ENCODE data around the gene SCARF2. TPM values are rescaled to one million over a fixed set of nuclear protein-coding genes. Genes with fewer than 3 reads are reported as not detected.
A peak's percentile ranks its signal among the peaks of the same experiment; 100 is the strongest.

The SCARF2 gene
- total and polyA plus RNA-seq, 7 donors: under 0.01 to 12.8 (median 6.4) TPM

DNA sequence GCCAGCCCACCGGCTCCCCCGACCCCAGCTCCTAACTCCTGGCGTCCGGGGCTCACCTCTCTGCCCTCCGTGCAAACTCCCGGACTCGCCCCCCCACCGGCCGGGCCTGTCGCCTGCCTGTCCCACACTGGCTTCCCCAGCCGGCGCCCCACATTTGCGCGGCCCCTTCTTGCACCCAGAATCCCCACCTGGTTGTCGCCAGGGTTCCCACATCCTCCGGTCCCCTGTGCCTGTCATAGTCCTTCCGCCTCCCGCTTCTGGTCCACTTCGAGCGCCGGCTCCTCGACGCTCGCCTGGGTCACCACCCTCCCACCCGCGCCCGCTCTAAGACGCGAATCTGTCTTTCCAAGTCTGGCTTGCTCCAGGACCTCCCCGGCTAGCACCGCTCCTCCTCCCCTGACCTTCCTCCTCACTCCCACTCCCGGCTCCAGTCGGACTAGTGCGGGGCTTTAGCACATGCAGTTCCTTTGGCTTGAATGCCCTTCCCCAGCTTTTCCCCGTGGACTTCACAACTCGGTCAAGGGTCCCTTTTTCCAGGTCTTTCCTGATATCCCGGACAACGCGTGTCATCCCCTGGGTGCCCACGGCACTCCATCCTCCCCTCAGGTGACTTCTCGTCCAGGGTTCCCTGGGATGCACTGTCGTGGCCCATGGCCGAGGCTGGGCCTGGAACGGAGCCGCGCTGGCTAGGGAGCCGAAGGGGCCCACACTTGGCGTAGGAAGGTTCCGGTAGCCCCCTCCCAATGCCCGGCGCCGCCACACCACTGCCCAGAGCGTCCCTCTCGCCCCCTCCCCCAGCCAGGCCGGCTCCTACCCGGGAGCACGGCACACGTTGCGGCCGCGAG lies 635 bp downstream of the SCARF2 start:
- WGBS, 2 donors: 2 to 3% methylated on average over 61 of the region's 61 CpGs
- no peaks in the 10 kb centered on the region for H3K9me3 ChIP-seq
- TF ChIP-seq POLR2AphosphoS5 (IDR thresholded peaks at IDR 0.05) (no peak), POLR2A (IDR thresholded peaks at IDR 0.05) (no peak), EP300 (IDR thresholded peaks at IDR 0.05) (no peak)
- TF ChIP-seq, protein P1, sequence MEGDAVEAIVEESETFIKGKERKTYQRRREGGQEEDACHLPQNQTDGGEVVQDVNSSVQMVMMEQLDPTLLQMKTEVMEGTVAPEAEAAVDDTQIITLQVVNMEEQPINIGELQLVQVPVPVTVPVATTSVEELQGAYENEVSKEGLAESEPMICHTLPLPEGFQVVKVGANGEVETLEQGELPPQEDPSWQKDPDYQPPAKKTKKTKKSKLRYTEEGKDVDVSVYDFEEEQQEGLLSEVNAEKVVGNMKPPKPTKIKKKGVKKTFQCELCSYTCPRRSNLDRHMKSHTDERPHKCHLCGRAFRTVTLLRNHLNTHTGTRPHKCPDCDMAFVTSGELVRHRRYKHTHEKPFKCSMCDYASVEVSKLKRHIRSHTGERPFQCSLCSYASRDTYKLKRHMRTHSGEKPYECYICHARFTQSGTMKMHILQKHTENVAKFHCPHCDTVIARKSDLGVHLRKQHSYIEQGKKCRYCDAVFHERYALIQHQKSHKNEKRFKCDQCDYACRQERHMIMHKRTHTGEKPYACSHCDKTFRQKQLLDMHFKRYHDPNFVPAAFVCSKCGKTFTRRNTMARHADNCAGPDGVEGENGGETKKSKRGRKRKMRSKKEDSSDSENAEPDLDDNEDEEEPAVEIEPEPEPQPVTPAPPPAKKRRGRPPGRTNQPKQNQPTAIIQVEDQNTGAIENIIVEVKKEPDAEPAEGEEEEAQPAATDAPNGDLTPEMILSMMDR (IDR thresholded peaks at IDR 0.05): no peak
- H3K36me3 ChIP-seq: peaks cover 0 to 6% (median 2%) of the 10 kb centered on the region in 4 donors
- H3K27me3 ChIP-seq: peaks cover 0 to 23% (median 3%) of the 10 kb centered on the region in 3 donors
- peak overlapping the region; percentile 49 to 58 (median 56) for H3K4me3 ChIP-seq
- intact Hi-C loops (cut with DNase I): loop anchor here (5.0 kb wide), 1 partner anchor 60 kb away; the partner anchor contains the start of gene KLHL22
- H3K4me1 ChIP-seq: peaks cover 0 to 41% (median 35%) of the 10 kb centered on the region in 4 donors
- DNase-seq: peak; percentile 72
- H3K27ac ChIP-seq: peak overlapping the region; percentile 73 to 91 (median 82)

DNA sequence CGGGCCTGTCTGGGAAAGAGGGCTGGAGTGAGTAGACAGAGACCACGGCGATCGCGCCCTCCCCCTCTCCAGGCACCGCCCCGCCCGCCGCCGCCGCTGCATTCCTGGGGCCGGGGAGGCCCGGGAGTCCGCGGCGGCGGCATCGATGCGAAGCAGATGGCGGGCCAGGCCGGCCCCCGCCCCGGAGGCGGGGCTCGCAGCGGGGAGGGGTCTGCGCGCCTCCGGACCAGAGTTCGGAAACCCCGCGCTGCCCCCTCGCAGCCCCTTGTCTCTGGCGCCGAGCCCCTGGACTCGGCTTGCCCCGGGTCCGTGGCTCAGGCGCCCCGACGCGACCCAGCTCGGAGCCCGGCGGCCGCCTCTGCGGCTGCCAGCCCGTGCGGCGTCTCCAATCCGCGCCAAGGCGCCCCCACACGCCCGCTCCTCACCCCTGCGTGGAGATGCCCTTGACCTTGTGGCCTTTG lies 1.3 kb downstream of the SCARF2 start:
- Histone ChIP-seq H3K27ac (peak overlapping the region; percentile 73 to 91 (median 82)), H3K27me3 (peaks cover 0 to 29% (median 8%) of the 10 kb centered on the region in 3 donors), H3K4me3 (peak overlapping the region; percentile 49 to 58 (median 56)), H3K4me1 (peaks cover 0 to 48% (median 40%) of the 10 kb centered on the region in 4 donors), H3K36me3 (peaks cover 0 to 2% (median 0%) of the 10 kb centered on the region in 4 donors), H3K9me3 (no peaks in the 10 kb centered on the region)
- DNase-seq: peak; percentile 73
- intact Hi-C loops (cut with DNase I): loop anchor here (5.0 kb wide), 1 partner anchor 61 kb away; the partner anchor contains the start of gene KLHL22
- WGBS, 2 donors: 1% methylated on average over 56 of the region's 56 CpGs
- TF ChIP-seq, protein P1 (IDR thresholded peaks at IDR 0.05): no peak
- TF ChIP-seq EP300 (IDR thresholded peaks at IDR 0.05) (no peak), POLR2AphosphoS5 (IDR thresholded peaks at IDR 0.05) (no peak), POLR2A (IDR thresholded peaks at IDR 0.05) (no peak)

DNA sequence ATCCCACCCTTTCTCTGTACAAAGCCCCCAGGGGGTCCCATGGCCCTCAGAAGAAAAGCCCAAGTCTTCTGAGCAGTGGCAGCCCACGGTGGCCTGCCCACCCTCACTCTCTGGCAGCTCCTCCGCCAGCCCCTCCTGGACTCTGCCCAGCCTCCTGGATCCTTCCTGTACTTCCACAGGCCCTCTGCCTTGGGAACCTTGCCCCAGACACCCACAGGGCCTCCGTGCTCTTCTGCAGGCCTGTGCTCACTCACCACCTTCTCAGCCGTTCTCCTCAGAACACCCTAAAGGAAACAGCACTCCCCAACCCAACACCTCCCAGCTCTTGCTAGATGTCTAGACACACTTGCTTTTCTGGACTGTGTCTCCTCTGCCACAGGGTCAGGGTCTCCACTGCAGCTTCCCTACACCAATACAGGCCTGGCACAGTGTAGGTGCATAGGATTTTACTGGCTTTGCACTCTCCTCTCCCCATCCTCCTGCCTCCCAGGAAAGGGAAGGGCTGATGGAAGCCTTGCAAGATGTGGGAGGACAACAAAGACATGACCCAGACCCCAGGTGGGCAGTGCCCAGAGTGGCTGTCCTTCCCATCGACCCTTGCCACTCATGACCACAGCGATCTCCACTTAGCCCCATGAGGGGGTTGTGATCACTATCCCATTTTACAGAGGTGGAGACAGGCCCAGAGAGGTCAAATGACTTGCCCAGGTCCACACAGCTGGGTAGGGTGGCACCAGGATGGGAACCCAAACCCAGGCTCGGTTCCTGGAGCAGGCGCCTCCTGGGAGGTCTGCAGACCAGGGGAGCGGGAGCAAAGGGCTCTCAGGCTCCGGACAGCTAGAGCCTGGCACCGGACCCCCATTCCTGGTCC lies 2.0 kb downstream of the SCARF2 start:
- TF ChIP-seq POLR2AphosphoS5 (IDR thresholded peaks at IDR 0.05): no peak
- TF ChIP-seq, protein P1 (IDR thresholded peaks at IDR 0.05): no peak
- TF ChIP-seq POLR2A (IDR thresholded peaks at IDR 0.05): no peak
- TF ChIP-seq EP300 (IDR thresholded peaks at IDR 0.05): no peak
- Histone ChIP-seq H3K27ac (peak overlapping the region in 3 of 4 donors; percentile 73 to 83 (median 81)), H3K9me3 (no peaks in the 10 kb centered on the region), H3K27me3 (peaks cover 0 to 31% (median 13%) of the 10 kb centered on the region in 3 donors), H3K36me3 (peaks cover 0 to 2% (median 0%) of the 10 kb centered on the region in 4 donors), H3K4me3 (peak overlapping the region; percentile 49 to 58 (median 56)), H3K4me1 (peaks cover 0 to 54% (median 47%) of the 10 kb centered on the region in 4 donors)
- intact Hi-C loops (cut with DNase I): loop anchor here (5.0 kb wide), 1 partner anchor 62 kb away; the partner anchor contains the start of gene KLHL22
- DNase-seq: peak; percentile 62
- WGBS, 2 donors: 55 to 68% methylated on average over 11 of the region's 11 CpGs

DNA sequence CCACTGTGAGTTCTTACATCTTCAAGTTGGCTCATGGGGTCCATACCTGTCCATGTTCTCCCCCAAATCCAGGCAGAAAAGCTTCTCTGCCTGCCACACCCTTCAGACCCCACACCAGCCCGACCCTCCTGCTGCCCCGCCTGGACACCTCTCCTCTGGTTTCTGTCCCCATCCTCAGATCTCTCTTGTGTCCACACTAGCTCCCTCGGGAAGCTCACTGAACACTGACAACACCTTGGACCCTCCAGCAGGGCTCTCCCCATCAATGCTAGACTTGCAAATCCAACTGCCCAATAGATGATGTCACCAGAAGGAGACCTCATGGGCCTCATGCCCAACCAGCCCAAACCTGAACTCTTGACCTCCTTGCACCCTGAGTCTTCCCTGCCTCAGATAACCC lies 2.9 kb downstream of the SCARF2 start:
- H3K27ac ChIP-seq: no peak overlapping the region
- H3K9me3 ChIP-seq: no peaks in the 10 kb centered on the region
- H3K4me1 ChIP-seq: peaks cover 0 to 63% (median 56%) of the 10 kb centered on the region in 4 donors
- H3K27me3 ChIP-seq: peaks cover 0 to 31% (median 14%) of the 10 kb centered on the region in 3 donors
- DNase-seq: peak; percentile 50
- WGBS, 2 donors: 83 to 95% methylated on average over 3 of the region's 3 CpGs
- intact Hi-C loops (cut with DNase I): loop anchor here (5.0 kb wide), 1 partner anchor 63 kb away; the partner anchor contains the start of gene KLHL22
- H3K4me3 ChIP-seq: no peak overlapping the region
- H3K36me3 ChIP-seq: peaks cover 0 to 3% (median 1%) of the 10 kb centered on the region in 4 donors
- TF ChIP-seq POLR2A (IDR thresholded peaks at IDR 0.05) (no peak), POLR2AphosphoS5 (IDR thresholded peaks at IDR 0.05) (no peak), EP300 (IDR thresholded peaks at IDR 0.05) (no peak)
- TF ChIP-seq, protein P1 (IDR thresholded peaks at IDR 0.05): no peak
